H1 (cell line): Measurements from ENCODE around the gene FGFRL1. TPM values are rescaled to one million over a fixed set of nuclear protein-coding genes. Genes with fewer than 3 reads are reported as not detected.

Experiments used
- CTCF ChIA-PET: fragments of 300-600 bp; sonication (Branson Sonifier 250); formaldehyde crosslinking; loops from one replicate; lab custom pipeline; 2021; ENCODE audit not compliant: partially characterized antibody; lab: Charles Lee
- POLR2A ChIA-PET: fragments of 300-600 bp; sonication (Branson Sonifier 250); formaldehyde crosslinking; loops from one replicate; lab custom pipeline; 2021; ENCODE audit warnings: inconsistent platforms; ENCODE audit not compliant: partially characterized antibody; lab: Charles Lee
- DNase-seq, 2 experiments: peaks; one replicate each; pipeline versions ENCODE4 v3.0.0 to v3.0.0-alpha.2; 2010 to 2022; ENCODE audit warnings: low spot score in 2 of 2, low read depth in 1 of 2, mixed read lengths in 1 of 2
- FAIRE-seq: peaks from 2 replicates; lab custom pipeline; 2011; peaks lifted over from hg19 to GRCh38; lab: Jason Lieb, UNC
- H2AFZ ChIP-seq: 2 replicates; pipeline ENCODE4 v1.8.1; 2012; ENCODE audit warnings: low read length, inconsistent platforms
- H2AK5ac ChIP-seq: 2 replicates; pipeline ENCODE4 v1.6.1; 2013; ENCODE audit warnings: low read depth, low read length
- H2BK120ac ChIP-seq: replicated peaks from 2 replicates; pipeline ENCODE3; 2013; ENCODE audit warnings: low read depth, low read length, inconsistent platforms
- H2BK12ac ChIP-seq: 2 replicates; pipeline ENCODE4 v1.6.1; 2013; ENCODE audit warnings: low read depth, low read length
- H2BK15ac ChIP-seq: 2 replicates; pipeline ENCODE4 v1.6.1; 2013; ENCODE audit warnings: low read length
- H2BK20ac ChIP-seq: 2 replicates; pipeline ENCODE4 v1.6.1; 2013; ENCODE audit warnings: low read length
- H2BK5ac ChIP-seq: 2 replicates; pipeline ENCODE4 v1.6.1; 2013; ENCODE audit warnings: low read depth, low read length
- H3K14ac ChIP-seq: 2 replicates; pipeline ENCODE4 v1.6.1; 2013; ENCODE audit warnings: inconsistent platforms; ENCODE audit not compliant: insufficient read length
- H3K18ac ChIP-seq: 2 replicates; pipeline ENCODE4 v1.6.1; 2013; ENCODE audit warnings: low read length; ENCODE audit errors: extremely low read depth
- H3K23ac ChIP-seq: 2 replicates; pipeline ENCODE4 v1.6.1; 2013; ENCODE audit warnings: inconsistent platforms; ENCODE audit not compliant: insufficient read length
- H3K23me2 ChIP-seq: 2 replicates; pipeline ENCODE4 v1.6.1; 2013; ENCODE audit warnings: low read depth, low read length
- H3K27ac ChIP-seq: 2 replicates; pipeline ENCODE4 v1.6.1; 2011; ENCODE audit warnings: low read depth, low read length, inconsistent platforms
- H3K27me3 ChIP-seq, 4 experiments: replicated peaks in 1 of 4; 1 replicate in 1 of 4; 2 replicates in 3 of 4; pipeline versions ENCODE4 v1.6.1 to v1.8.1; 2011 to 2013; ENCODE audit warnings: low read length in 3 of 4, mild to moderate bottlenecking in 3 of 4, inconsistent platforms in 2 of 4, mixed read lengths in 2 of 4, moderate library complexity in 1 of 4; ENCODE audit not compliant: control insufficient read depth in 3 of 4, insufficient read depth in 3 of 4; ENCODE audit errors: extremely low read depth in 1 of 4
- H3K36me3 ChIP-seq, 4 experiments: 2 replicates each; pipeline versions ENCODE4 v1.6.1 to v1.8.1; 2011 to 2013; ENCODE audit warnings: mild to moderate bottlenecking in 4 of 4, low read length in 3 of 4, moderate library complexity in 2 of 4, control low read depth in 1 of 4, inconsistent platforms in 1 of 4; ENCODE audit not compliant: insufficient read depth in 4 of 4, control insufficient read depth in 2 of 4
- H3K4ac ChIP-seq: replicated peaks from 2 replicates; pipeline ENCODE3; 2013; ENCODE audit warnings: low read length, low read depth, mixed read lengths, inconsistent platforms; ENCODE audit not compliant: insufficient read length
- H3K4me1 ChIP-seq, 4 experiments: replicated peaks in 1 of 4; 1 replicate in 1 of 4; 2 replicates in 3 of 4; pipeline versions ENCODE4 v1.6.1 to v1.8.1; 2011 to 2013; ENCODE audit warnings: low read length in 3 of 4, inconsistent platforms in 2 of 4, mixed read lengths in 1 of 4; ENCODE audit not compliant: insufficient read depth in 4 of 4, control insufficient read depth in 3 of 4
- H3K4me2 ChIP-seq, 2 experiments: 2 replicates each; pipeline versions ENCODE4 v1.6.1 to v1.8.1; 2011 to 2013; ENCODE audit warnings: low read depth in 2 of 2, low read length in 2 of 2, control low read depth in 1 of 2, inconsistent platforms in 1 of 2, mild to moderate bottlenecking in 1 of 2; ENCODE audit not compliant: insufficient read depth in 1 of 2
- H3K4me3 ChIP-seq, 4 experiments: fragments of 200-600, 300-600 bp in 1 of 4; sonication (generic), shearing (Covaris generic), sonication (Bioruptor Twin) in 1 of 4; 2 replicates each; pipeline versions ENCODE4 v1.5.1 to v1.8.1; 2011 to 2016; ENCODE audit warnings: low read length in 4 of 4, low read depth in 3 of 4, control low read depth in 2 of 4, inconsistent platforms in 2 of 4, mild to moderate bottlenecking in 2 of 4, mixed read lengths in 1 of 4, moderate library complexity in 1 of 4; ENCODE audit not compliant: insufficient read depth in 2 of 4; ENCODE audit errors: extremely low read depth in 1 of 4
- H3K56ac ChIP-seq: replicated peaks from 2 replicates; pipeline ENCODE3; 2013; ENCODE audit warnings: low read depth, mild to moderate bottlenecking, mixed read lengths, low read length, inconsistent platforms; ENCODE audit not compliant: insufficient read length
- H3K79me1 ChIP-seq: 2 replicates; pipeline ENCODE4 v1.6.1; 2013; ENCODE audit warnings: low read depth, low read length, control low read depth
- H3K79me2 ChIP-seq, 2 experiments: 2 replicates each; pipeline versions ENCODE4 v1.6.1 to v1.8.1; 2012 to 2013; ENCODE audit warnings: low read length in 2 of 2, mild to moderate bottlenecking in 2 of 2, inconsistent platforms in 1 of 2; ENCODE audit not compliant: insufficient read depth in 2 of 2, control insufficient read depth in 1 of 2
- H3K9ac ChIP-seq, 4 experiments: replicated peaks in 1 of 4; 1 replicate in 1 of 4; 2 replicates in 3 of 4; pipeline versions ENCODE4 v1.6.1 to v1.8.1; 2011 to 2013; ENCODE audit warnings: low read depth in 3 of 4, low read length in 3 of 4, control low read depth in 2 of 4, mild to moderate bottlenecking in 2 of 4, moderate library complexity in 2 of 4, inconsistent platforms in 1 of 4; ENCODE audit errors: extremely low read depth in 1 of 4
- H3K9me3 ChIP-seq, 2 experiments: 2 replicates each; pipeline versions ENCODE4 v1.6.1 to v1.8.1; 2012 to 2013; ENCODE audit warnings: mild to moderate bottlenecking in 2 of 2, moderate library complexity in 2 of 2, control low read depth in 1 of 2, inconsistent platforms in 1 of 2, low read depth in 1 of 2, low read length in 1 of 2, mixed read lengths in 1 of 2; ENCODE audit not compliant: insufficient read depth in 2 of 2
- H4K20me1 ChIP-seq, 2 experiments: replicated peaks in 1 of 2; 2 replicates each; pipeline versions ENCODE3 to v1.8.1; 2011 to 2013; ENCODE audit warnings: inconsistent platforms in 2 of 2, low read length in 2 of 2, mild to moderate bottlenecking in 1 of 2; ENCODE audit not compliant: insufficient read depth in 2 of 2, control insufficient read depth in 1 of 2
- H4K5ac ChIP-seq: 2 replicates; pipeline ENCODE4 v1.6.1; 2013; ENCODE audit warnings: low read length, low read depth, mixed read lengths, inconsistent platforms; ENCODE audit not compliant: insufficient read length
- H4K8ac ChIP-seq: 2 replicates; pipeline ENCODE4 v1.8.0; 2013; ENCODE audit warnings: mild to moderate bottlenecking, moderate library complexity, low read length, inconsistent platforms; ENCODE audit not compliant: insufficient read depth; ENCODE audit errors: extremely low read depth
- H4K91ac ChIP-seq: replicated peaks from 2 replicates; pipeline ENCODE3; 2013; ENCODE audit warnings: low read length, mixed read lengths, inconsistent platforms; ENCODE audit not compliant: insufficient read length
- BCL11A ChIP-seq, 2 experiments: IDR thresholded peaks; one replicate each; pipeline ENCODE4 v1.6.1; 2011; ENCODE audit warnings: low read depth in 2 of 2, low read length in 2 of 2, mild to moderate bottlenecking in 2 of 2
- CREB1 ChIP-seq: IDR thresholded peaks from 2 replicates; pipeline ENCODE4 v1.6.1; 2012; ENCODE audit warnings: inconsistent platforms
- EP300 ChIP-seq, 2 experiments: IDR thresholded peaks; 1 replicate in 1 of 2; 2 replicates in 1 of 2; pipeline ENCODE4 v1.6.1; 2011 to 2012; ENCODE audit warnings: low read depth in 2 of 2, low read length in 2 of 2, mild to moderate bottlenecking in 2 of 2, borderline replicate concordance in 1 of 2, inconsistent platforms in 1 of 2, moderate library complexity in 1 of 2
- KDM1A ChIP-seq: fragments of 200-600, 300-600 bp; sonication (generic); IDR thresholded peaks from 2 replicates; pipeline ENCODE4 v1.7.1; 2016; ENCODE audit warnings: mild to moderate bottlenecking, low read length, borderline replicate concordance
- MAFK ChIP-seq: IDR thresholded peaks from 2 replicates; pipeline ENCODE4 v1.6.1; 2012; ENCODE audit warnings: low read depth, mild to moderate bottlenecking, improper control_type of control experiment, low read length
- POLR2A ChIP-seq, 2 experiments: IDR thresholded peaks; 1 replicate in 1 of 2; 2 replicates in 1 of 2; pipeline ENCODE4 v1.6.1; 2011; ENCODE audit warnings: low read depth in 2 of 2, low read length in 2 of 2, mild to moderate bottlenecking in 2 of 2; ENCODE audit errors: control extremely low read depth in 1 of 2
- RAD21 ChIP-seq, 2 experiments: IDR thresholded peaks in 1 of 2; conservative IDR thresholded peaks in 1 of 2; 2 replicates each; pipeline ENCODE4 v1.6.1; 2011; ENCODE audit warnings: low read depth in 2 of 2, low read length in 2 of 2, improper control_type of control experiment in 1 of 2, inconsistent platforms in 1 of 2, mild to moderate bottlenecking in 1 of 2, moderate library complexity in 1 of 2
- RNF2 ChIP-seq: fragments of 200-900, 300-1000 bp; sonication (generic); IDR thresholded peaks from 2 replicates; pipeline ENCODE4 v1.7.1; 2016; ENCODE audit warnings: borderline replicate concordance, low read depth, mild to moderate bottlenecking, antibody characterized with exemption, low read length; ENCODE audit not compliant: poor library complexity, severe bottlenecking; ENCODE audit errors: missing control alignments
- SP2 ChIP-seq: IDR thresholded peaks from 2 replicates; pipeline ENCODE4 v1.6.1; 2012; ENCODE audit warnings: mild to moderate bottlenecking, low read length, inconsistent platforms
- SP4 ChIP-seq: IDR thresholded peaks from 2 replicates; pipeline ENCODE4 v1.6.1; 2012; ENCODE audit warnings: low read length, inconsistent platforms
- TAF1 ChIP-seq: IDR thresholded peaks from 2 replicates; pipeline ENCODE4 v1.6.1; 2011; ENCODE audit warnings: mild to moderate bottlenecking, low read depth, low read length
- WGBS, 2 experiments: shearing (Covaris generic) in 1 of 2; methylation state at CpG; one replicate each; pipeline versions ENCODE4 v1.1.6 to v1.1.7; 2013 to 2015; ENCODE audit warnings: low lambda C conversion rate in 2 of 2, mixed read lengths in 2 of 2, inconsistent platforms in 1 of 2, low coverage in 1 of 2, missing lambda C conversion rate in 1 of 2; ENCODE audit not compliant: insufficient replicate concordance in 2 of 2, insufficient coverage in 1 of 2, insufficient read length in 1 of 2; ENCODE audit errors: extremely low coverage in 1 of 2, missing lambda C conversion rate in 1 of 2; 5-methylcytosine and 5-hydroxymethylcytosine counted together
- polyA plus RNA-seq, 7 experiments: library from polyadenylated mRNA; depleted of rRNA in 3 of 7; stranded (reverse) in 5 of 7; unstranded in 2 of 7; fragments of >200 nt in 5 of 7; fragments of 200-250 nt in 2 of 7; gene quantifications; 1 replicate in 5 of 7; 2 replicates in 1 of 7; 4 replicates in 1 of 7; pipeline versions ENCODE4 v1.2.1 to v1.2.3, GENCODE V29; 2011 to 2013; ENCODE audit warnings: missing spikeins in 2 of 7, mixed read lengths in 2 of 7
- total RNA-seq: library from RNA; stranded (reverse); fragmentation: NEBNext Ultra II Directional; extraction: Animal tissue kit (Norgen Biotek cat#: 25700); gene quantifications from 2 replicates; pipeline ENCODE4 v1.2.1, GENCODE V29; 2021
- TF ChIP-seq, protein P1 (sequence below): IDR thresholded peaks from 2 replicates; pipeline ENCODE4 v1.6.1; 2012; ENCODE audit warnings: inconsistent platforms

Gene FGFRL1
- total and polyA plus RNA-seq, 2 of the 8 experiments (the other 6 are each of a cell fraction or from before 2014, with no cell fraction given) = 18.9 to 34.6 TPM

DNA sequence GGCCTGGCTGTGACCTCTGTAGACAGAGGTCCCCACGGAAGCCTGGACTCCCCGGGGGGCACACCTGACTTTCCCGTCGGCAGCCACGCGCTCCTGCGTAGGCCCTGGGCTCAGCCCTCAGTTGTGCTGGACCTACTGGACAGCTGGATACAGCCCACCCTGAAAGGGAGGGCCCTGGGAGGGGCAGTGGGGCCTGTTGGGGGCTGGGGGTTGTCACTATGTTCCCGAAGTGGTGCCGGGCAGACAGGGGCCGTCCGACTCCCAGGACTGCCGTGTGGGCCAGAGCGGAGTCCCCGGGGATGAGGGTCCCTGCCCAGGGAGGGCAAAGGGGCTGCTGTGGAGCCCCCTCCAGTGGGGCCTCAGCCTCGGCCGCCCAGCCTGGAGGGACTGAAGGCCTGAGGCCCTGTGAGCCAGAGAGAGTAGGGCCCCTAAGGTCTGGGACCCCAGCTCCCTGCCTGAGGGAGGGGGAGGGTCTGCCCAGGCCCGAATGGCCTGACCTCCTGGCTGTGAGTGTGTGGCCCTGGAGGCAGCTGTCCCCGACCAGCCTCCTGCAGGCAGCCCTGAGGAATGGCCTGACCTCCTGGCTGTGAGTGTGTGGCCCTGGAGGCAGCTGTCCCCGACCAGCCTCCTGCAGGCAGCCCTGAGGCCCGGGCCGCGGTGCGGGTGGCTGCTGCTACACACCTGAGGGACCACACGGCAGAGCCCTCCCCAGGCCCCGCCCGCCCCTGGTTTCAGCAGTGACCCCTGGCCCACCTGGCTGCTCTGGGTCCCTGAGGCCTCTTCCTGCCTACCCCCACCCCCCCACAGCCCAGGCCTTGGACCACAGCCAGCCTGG lies 25.8 kb downstream of the FGFRL1 start:
- FAIRE-seq (no peak), DNase-seq (no peak)
- no peak overlapping the region for H3K4me2 ChIP-seq
- H2AFZ ChIP-seq = no peak overlapping the region
- H2BK20ac ChIP-seq = no peak overlapping the region
- no peak overlapping the region for H4K91ac ChIP-seq
- no peak overlapping the region for H3K4ac ChIP-seq
- WGBS, 2 experiments = 91% methylated on average over 20 of the region's 26 CpGs; no CpG with 5 or more reads in 1 of the 2 experiments
- peak overlapping the region; percentile 57; the same call in 1 of the 2 replicates for H4K8ac ChIP-seq
- H4K20me1 ChIP-seq = no peaks in the 10 kb centered on the region
- CTCF ChIA-PET = interaction anchor here (0.7 to 2.0 kb wide), 5 partner anchors 10 to 49 kb away, joined by 3 to 6 read pairs (median 4); no protein-coding TSS in a partner anchor
- peaks cover 0 to 16% (median 5%) of the 10 kb centered on the region in 4 experiments; a peak in 6 of 7 replicates for H3K4me1 ChIP-seq
- no peak overlapping the region for H3K56ac ChIP-seq
- no peak overlapping the region for H3K14ac ChIP-seq
- no peaks in the 10 kb centered on the region for H3K36me3 ChIP-seq
- no peak overlapping the region for H2AK5ac ChIP-seq
- no peak overlapping the region for H2BK5ac ChIP-seq
- no peak overlapping the region for H3K23ac ChIP-seq
- H3K27me3 ChIP-seq = no peaks in the 10 kb centered on the region
- no peaks in the 10 kb centered on the region for H3K79me2 ChIP-seq
- H3K9ac ChIP-seq = no peak overlapping the region
- peaks cover 4% of the 10 kb centered on the region for H3K23me2 ChIP-seq
- H2BK12ac ChIP-seq = no peak overlapping the region
- POLR2A ChIA-PET = interaction anchor here (1.4 kb wide), 1 partner anchor 10 kb away, joined by 5 read pairs; no protein-coding TSS in a partner anchor
- H3K18ac ChIP-seq = no peak overlapping the region; the same call in 1 of the 2 replicates
- H3K9me3 ChIP-seq = no peaks in the 10 kb centered on the region
- no peaks in the 10 kb centered on the region for H3K79me1 ChIP-seq
- H3K27ac ChIP-seq = no peak overlapping the region
- H2BK120ac ChIP-seq = no peak overlapping the region
- H2BK15ac ChIP-seq = no peak overlapping the region
- H4K5ac ChIP-seq = no peak overlapping the region
- H3K4me3 ChIP-seq = no peak overlapping the region
- TF ChIP-seq EP300 (IDR thresholded peaks at IDR 0.05; ENCODE audit: borderline replicate concordance in 1 of 2, low read depth in 2 of 2, low read length in 2 of 2) (no peak), RNF2 (no peak), SP4 (no peak), KDM1A (no peak), TAF1 (no peak), CREB1 (no peak), POLR2A (IDR thresholded peaks at IDR 0.05; ENCODE audit: control extremely low read depth in 1 of 2, low read depth in 2 of 2, low read length in 2 of 2) (no peak), RAD21 (IDR thresholded peaks at IDR 0.05 in 1 of 2, conservative IDR thresholded peaks at IDR 0.05 in 1 of 2; ENCODE audit: low read depth in 2 of 2, low read length in 2 of 2) (no peak), BCL11A (IDR thresholded peaks at IDR 0.05; ENCODE audit: low read depth in 2 of 2, low read length in 2 of 2) (no peak), SP2 (no peak), MAFK (no peak)
- TF ChIP-seq, protein P1, sequence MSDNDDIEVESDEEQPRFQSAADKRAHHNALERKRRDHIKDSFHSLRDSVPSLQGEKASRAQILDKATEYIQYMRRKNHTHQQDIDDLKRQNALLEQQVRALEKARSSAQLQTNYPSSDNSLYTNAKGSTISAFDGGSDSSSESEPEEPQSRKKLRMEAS = no peak
